Activated CD8-positive, alpha-beta memory T cell treated with anti-CD3 and anti-CD28 coated beads for 4 hours (primary cell): Measurements from ENCODE around the gene CFAP20DC.
"Not testable (repeated sequence)": the region's sequence is repeated elsewhere in the genome, so short reads cannot be mapped to it uniquely, and the experiment has no call there.

ENCODE experiments used
- DNase-seq, 2 donors: peaks; one replicate each; pipeline ENCODE4 v3.0.0-alpha.2; 2020; ENCODE audit warnings: low read depth in 2 of 2

Gene CFAP20DC

GRCh38 chr3:59023612-59024011 lies 26.2 kb downstream of the CFAP20DC start:
- DNase-seq = no peak

- DNase-seq = no peak
Measured at GRCh38 chr3:59017617-59017984, 32.2 kb downstream of the CFAP20DC start.

- no peak for DNase-seq
Measured at GRCh38 chr3:59016930-59017616, 32.8 kb downstream of the CFAP20DC start.

GRCh38 chr3:59013611-59014010 lies 36.2 kb downstream of the CFAP20DC start:
- DNase-seq = no peak

- no peak for DNase-seq
Measured at GRCh38 chr3:59006634-59007517, 42.9 kb downstream of the CFAP20DC start.

GRCh38 chr3:59001675-59002074 lies 48.1 kb downstream of the CFAP20DC start:
- no peak for DNase-seq

GRCh38 chr3:58999774-59000160 lies 50.1 kb downstream of the CFAP20DC start:
- DNase-seq = no peak

GRCh38 chr3:58999134-58999773 lies 50.6 kb downstream of the CFAP20DC start:
- DNase-seq = no peak

GRCh38 chr3:58998476-58999117 lies 51.2 kb downstream of the CFAP20DC start:
- no peak for DNase-seq

GRCh38 chr3:58996730-58997129 lies 53.1 kb downstream of the CFAP20DC start:
- DNase-seq = no peak

GRCh38 chr3:58994746-58995330 lies 55.0 kb downstream of the CFAP20DC start:
- no peak for DNase-seq

- no peak for DNase-seq
Measured at GRCh38 chr3:58993547-58993946, 56.3 kb downstream of the CFAP20DC start.

- DNase-seq = no peak
Measured at GRCh38 chr3:58991623-58992022, 58.2 kb downstream of the CFAP20DC start.

- no peak for DNase-seq
Measured at GRCh38 chr3:58991026-58991425, 58.8 kb downstream of the CFAP20DC start.

- no peak for DNase-seq
Measured at GRCh38 chr3:58989955-58990354, 59.9 kb downstream of the CFAP20DC start.

GRCh38 chr3:58989163-58989562 lies 60.7 kb downstream of the CFAP20DC start:
- no peak for DNase-seq

GRCh38 chr3:58988041-58988440 lies 61.8 kb downstream of the CFAP20DC start:
- no peak for DNase-seq

GRCh38 chr3:58986654-58987053 lies 63.2 kb downstream of the CFAP20DC start:
- no peak for DNase-seq

- DNase-seq = no peak
Measured at GRCh38 chr3:58979840-58980239, 70.0 kb downstream of the CFAP20DC start.

- DNase-seq = no peak
Measured at GRCh38 chr3:58973796-58974195, 76.0 kb downstream of the CFAP20DC start.

- DNase-seq = not testable (repeated sequence)
Measured at GRCh38 chr3:58967866-58968265, 82.0 kb downstream of the CFAP20DC start.

GRCh38 chr3:58965865-58966264 lies 84.0 kb downstream of the CFAP20DC start:
- DNase-seq = no peak
